Stimulated activated CD8-positive, alpha-beta memory T cell treated with anti-CD3 and anti-CD28 coated beads, Interleukin-7, amount 100 ng/mL, for 48 hours (primary cell): ENCODE results near the gene CROCC.
"Not testable (repeated sequence)": the region's sequence is repeated elsewhere in the genome, so short reads cannot be mapped to it uniquely, and the experiment has no call there.

Experiments
- DNase-seq, 2 donors: peaks; one replicate each; pipeline ENCODE4 v3.0.0-alpha.2; 2020; ENCODE audit warnings: low read depth in 1 of 2; ENCODE audit errors: extremely low read depth in 1 of 2

CROCC gene

GRCh38 chr1:16964169-16964568, 42.4 kb downstream of the CROCC start:
- DNase-seq, result not testable (repeated sequence)

- DNase-seq, result no peak
These were observed 43.8 kb downstream of the CROCC start for GRCh38 chr1:16965486-16966067.

- no peak for DNase-seq
These were observed 44.6 kb downstream of the CROCC start for GRCh38 chr1:16966282-16966681.

- DNase-seq, result no peak
These were observed 45.4 kb downstream of the CROCC start for GRCh38 chr1:16967095-16967575.

GRCh38 chr1:16967962-16968361, 46.2 kb downstream of the CROCC start:
- no peak for DNase-seq

- no peak for DNase-seq
These were observed 46.6 kb downstream of the CROCC start for GRCh38 chr1:16968372-16968771.

GRCh38 chr1:16969057-16969611, 47.4 kb downstream of the CROCC start:
- DNase-seq, result no peak

GRCh38 chr1:16969651-16970050, 47.9 kb downstream of the CROCC start:
- no peak for DNase-seq

GRCh38 chr1:16970132-16970910, 48.6 kb downstream of the CROCC start:
- DNase-seq, result no peak

- DNase-seq, result no peak
These were observed 49.8 kb downstream of the CROCC start for GRCh38 chr1:16971341-16972188.

GRCh38 chr1:16972189-16972895, 50.6 kb downstream of the CROCC start:
- DNase-seq, result no peak

- no peak for DNase-seq
These were observed 51.5 kb downstream of the CROCC start for GRCh38 chr1:16973215-16973614.

- no peak for DNase-seq
These were observed 53.5 kb downstream of the CROCC start for GRCh38 chr1:16975211-16975610.

GRCh38 chr1:16975838-16976237, 54.1 kb downstream of the CROCC start:
- no peak for DNase-seq

- no peak for DNase-seq
These were observed 55.2 kb downstream of the CROCC start for GRCh38 chr1:16976966-16977365.

- DNase-seq, result no peak
These were observed 55.6 kb downstream of the CROCC start for GRCh38 chr1:16977377-16977776.

GRCh38 chr1:16978139-16978538, 56.4 kb downstream of the CROCC start:
- no peak for DNase-seq

GRCh38 chr1:16978567-16979474, 57.1 kb downstream of the CROCC start:
- no peak for DNase-seq

- no peak for DNase-seq
These were observed 58.0 kb downstream of the CROCC start for GRCh38 chr1:16979475-16980327.
